Keratinocyte (primary cell): ENCODE data around the gene ALLC.

Source experiments
- EZH2 ChIP-seq: IDR thresholded peaks from one replicate; pipeline ENCODE4 v1.6.1; 2012; ENCODE audit warnings: inconsistent platforms, mild to moderate bottlenecking, low read length, moderate library complexity
- TF ChIP-seq, protein P1 (sequence below), 3 experiments: IDR thresholded peaks in 1 of 3; conservative IDR thresholded peaks in 1 of 3; optimal IDR thresholded peaks in 1 of 3; 2 replicates in 2 of 3; 3 replicates in 1 of 3; pipeline versions ENCODE3 to v1.5.1; 2011; ENCODE audit warnings: low read length in 3 of 3, mild to moderate bottlenecking in 3 of 3, moderate library complexity in 2 of 3, control low read depth in 1 of 3, inconsistent platforms in 1 of 3; ENCODE audit not compliant: insufficient read depth in 2 of 3; ENCODE audit errors: extremely low read depth in 1 of 3

DNA sequence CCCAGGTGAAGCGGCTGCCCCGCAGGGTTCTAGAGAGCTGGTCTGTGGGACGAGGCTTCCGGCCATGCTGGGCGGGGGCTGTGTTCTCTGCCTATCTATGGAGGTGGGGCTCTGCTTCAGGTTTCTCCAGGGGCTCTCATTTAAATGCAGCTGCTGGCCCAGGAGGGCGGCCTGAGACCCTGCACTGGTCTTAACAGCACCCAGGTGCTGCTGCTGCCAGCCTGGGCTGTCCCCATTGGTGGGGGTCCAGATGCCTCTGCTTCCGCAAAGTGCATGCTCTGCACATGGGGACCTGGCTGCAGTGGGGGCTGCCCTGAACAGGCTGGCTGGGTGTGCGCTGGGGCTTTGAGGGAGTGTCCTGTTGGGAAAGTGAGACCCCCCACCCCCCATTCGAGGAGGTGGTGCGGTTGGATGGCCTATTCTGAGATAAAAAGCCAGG lies 29.7 kb upstream of the ALLC start:
- TF ChIP-seq, protein P1, sequence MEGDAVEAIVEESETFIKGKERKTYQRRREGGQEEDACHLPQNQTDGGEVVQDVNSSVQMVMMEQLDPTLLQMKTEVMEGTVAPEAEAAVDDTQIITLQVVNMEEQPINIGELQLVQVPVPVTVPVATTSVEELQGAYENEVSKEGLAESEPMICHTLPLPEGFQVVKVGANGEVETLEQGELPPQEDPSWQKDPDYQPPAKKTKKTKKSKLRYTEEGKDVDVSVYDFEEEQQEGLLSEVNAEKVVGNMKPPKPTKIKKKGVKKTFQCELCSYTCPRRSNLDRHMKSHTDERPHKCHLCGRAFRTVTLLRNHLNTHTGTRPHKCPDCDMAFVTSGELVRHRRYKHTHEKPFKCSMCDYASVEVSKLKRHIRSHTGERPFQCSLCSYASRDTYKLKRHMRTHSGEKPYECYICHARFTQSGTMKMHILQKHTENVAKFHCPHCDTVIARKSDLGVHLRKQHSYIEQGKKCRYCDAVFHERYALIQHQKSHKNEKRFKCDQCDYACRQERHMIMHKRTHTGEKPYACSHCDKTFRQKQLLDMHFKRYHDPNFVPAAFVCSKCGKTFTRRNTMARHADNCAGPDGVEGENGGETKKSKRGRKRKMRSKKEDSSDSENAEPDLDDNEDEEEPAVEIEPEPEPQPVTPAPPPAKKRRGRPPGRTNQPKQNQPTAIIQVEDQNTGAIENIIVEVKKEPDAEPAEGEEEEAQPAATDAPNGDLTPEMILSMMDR (optimal IDR thresholded peaks at IDR 0.05 in 1 of 3, IDR thresholded peaks at IDR 0.05 in 1 of 3, conservative IDR thresholded peaks at IDR 0.05 in 1 of 3; ENCODE audit: extremely low read depth in 1 of 3, insufficient read depth in 2 of 3, low read length in 3 of 3): no peak
- TF ChIP-seq EZH2: no peak
